Testis (tissue), 2 donors: ENCODE results near the gene BAIAP2.

ENCODE experiments used
- CTCF ChIP-seq, 3 experiments: fragments of 450-650 bp in 2 of 3; fragments of 200-600 bp in 1 of 3; sonication (generic) in 1 of 3; IDR thresholded peaks; one replicate each; pipeline ENCODE4 v1.5.1; 2016 to 2019; ENCODE audit warnings: antibody characterized with exemption in 3 of 3, mild to moderate bottlenecking in 2 of 3, moderate library complexity in 1 of 3
- POLR2A ChIP-seq: fragments of 450-650 bp; IDR thresholded peaks from one replicate; pipeline ENCODE4 v1.6.1; 2017; ENCODE audit warnings: antibody characterized with exemption, mild to moderate bottlenecking, moderate library complexity

- TF ChIP-seq CTCF (IDR thresholded peaks at IDR 0.05) (no peak), POLR2A (no peak)
Measured at GRCh38 chr17:81130385-81131361, 95.7 kb downstream of the BAIAP2 start.
